ENCODE measurements around the gene MPO.

Gene MPO

GRCh38 chr17:58306131-58306951, 25.6 kb upstream of the MPO start:
- DNase-seq (ENCODE audit: insufficient read length, low spot score) = no peak
- FAIRE-seq = no peak
- TF ChIP-seq POLR2A (IDR thresholded peaks at IDR 0.05; ENCODE audit: low read depth, low read length) = no peak

- FAIRE-seq (no peak), DNase-seq (ENCODE audit: insufficient read length, low spot score) (no peak)
- TF ChIP-seq POLR2A (IDR thresholded peaks at IDR 0.05; ENCODE audit: low read depth, low read length) = no peak
These were observed 24.9 kb upstream of the MPO start for GRCh38 chr17:58305626-58306025.

GRCh38 chr17:58304750-58305486, 24.2 kb upstream of the MPO start:
- FAIRE-seq (no peak), DNase-seq (ENCODE audit: insufficient read length, low spot score) (no peak)
- TF ChIP-seq POLR2A (IDR thresholded peaks at IDR 0.05; ENCODE audit: low read depth, low read length) = no peak

GRCh38 chr17:58303971-58304749, 23.4 kb upstream of the MPO start:
- DNase-seq (ENCODE audit: insufficient read length, low spot score) = peak; percentile 95
- FAIRE-seq = no peak
- TF ChIP-seq POLR2A (IDR thresholded peaks at IDR 0.05; ENCODE audit: low read depth, low read length) = no peak

- no peak for TF ChIP-seq POLR2A (IDR thresholded peaks at IDR 0.05; ENCODE audit: low read depth, low read length)
- no peak for FAIRE-seq
- no peak for DNase-seq (ENCODE audit: insufficient read length, low spot score)
These were observed 22.3 kb upstream of the MPO start for GRCh38 chr17:58302919-58303585.

- no peak for TF ChIP-seq POLR2A (IDR thresholded peaks at IDR 0.05; ENCODE audit: low read depth, low read length)
- no peak for FAIRE-seq
- no peak for DNase-seq (ENCODE audit: insufficient read length, low spot score)
These were observed 21.6 kb upstream of the MPO start for GRCh38 chr17:58302171-58302918.

- no peak for DNase-seq (ENCODE audit: insufficient read length, low spot score)
- no peak for TF ChIP-seq POLR2A (IDR thresholded peaks at IDR 0.05; ENCODE audit: low read depth, low read length)
- no peak for FAIRE-seq
These were observed 20.9 kb upstream of the MPO start for GRCh38 chr17:58301504-58302150.

GRCh38 chr17:58300336-58300735, 19.6 kb upstream of the MPO start:
- no peak for FAIRE-seq
- DNase-seq (ENCODE audit: insufficient read length, low spot score) = no peak
- TF ChIP-seq POLR2A (IDR thresholded peaks at IDR 0.05; ENCODE audit: low read depth, low read length) = no peak

- DNase-seq (ENCODE audit: insufficient read length, low spot score) (no peak), FAIRE-seq (no peak)
- no peak for TF ChIP-seq POLR2A (IDR thresholded peaks at IDR 0.05; ENCODE audit: low read depth, low read length)
These were observed 13.3 kb upstream of the MPO start for GRCh38 chr17:58294034-58294433.

- TF ChIP-seq POLR2A (IDR thresholded peaks at IDR 0.05; ENCODE audit: low read depth, low read length) = no peak
- no peak for FAIRE-seq
- DNase-seq (ENCODE audit: insufficient read length, low spot score) = no peak
These were observed 10.5 kb upstream of the MPO start for GRCh38 chr17:58291246-58291645.

GRCh38 chr17:58289869-58290268, 9.1 kb upstream of the MPO start:
- FAIRE-seq = no peak
- no peak for TF ChIP-seq POLR2A (IDR thresholded peaks at IDR 0.05; ENCODE audit: low read depth, low read length)

GRCh38 chr17:58285422-58285810, 4.7 kb upstream of the MPO start:
- DNase-seq (ENCODE audit: insufficient read length, low spot score) = no peak
- no peak for FAIRE-seq
- TF ChIP-seq POLR2A (IDR thresholded peaks at IDR 0.05; ENCODE audit: low read depth, low read length) = no peak

More at GRCh38 chr17:58289869-58290268, 9.1 kb upstream of the MPO start:
- DNase-seq (ENCODE audit: insufficient read length, low spot score) = no peak

Data from H54 (cell line).